K562 (cell line): Measurements from ENCODE around the gene BEST4. TPM values are rescaled to one million over a fixed set of nuclear protein-coding genes. Genes with fewer than 3 reads are reported as not detected.

Source experiments
- BCL6 ChIP-seq: fragments of 250-450 bp; sonication (Bioruptor Pico); IDR thresholded peaks from 2 replicates; pipeline ENCODE4 v1.4.0; 2020
- BRD4 ChIP-seq: fragments of 200-600 bp; sonication (generic); IDR thresholded peaks from 2 replicates; pipeline ENCODE4 v1.6.1; 2017; ENCODE audit warnings: inconsistent platforms
- CHD1 ChIP-seq: fragments of 200-600 bp; sonication (generic); IDR thresholded peaks from one replicate; pipeline ENCODE4 v1.6.1; 2012; ENCODE audit warnings: mild to moderate bottlenecking, moderate library complexity, low read length, inconsistent platforms
- MAFG ChIP-seq: fragments of 450-650 bp; conservative IDR thresholded peaks from 2 replicates; pipeline ENCODE4 v1.6.1; 2016; ENCODE audit warnings: missing genetic modification characterization, missing compliant biosample characterization
- MAZ ChIP-seq, 2 experiments: fragments of 450-650 bp in 1 of 2; sonication (generic) in 1 of 2; formaldehyde crosslinking; IDR thresholded peaks in 1 of 2; conservative IDR thresholded peaks in 1 of 2; 2 replicates each; pipeline versions ENCODE4 v1.4.0 to v1.5.0; 2020; ENCODE audit warnings: mild to moderate bottlenecking in 1 of 2, missing genetic modification reagents in 1 of 2
- MYC ChIP-seq, 2 experiments: fragments of 250-450 bp in 1 of 2; sonication (Bioruptor Pico) in 1 of 2; IDR thresholded peaks; 2 replicates each; pipeline versions ENCODE4 v1.5.1 to v1.6.1; 2012 to 2021; ENCODE audit warnings: low read depth in 2 of 2, borderline replicate concordance in 1 of 2, improper control_type of control experiment in 1 of 2, low read length in 1 of 2, mild to moderate bottlenecking in 1 of 2, moderate library complexity in 1 of 2
- PHF8 ChIP-seq: fragments of 200-600 bp; sonication (generic); IDR thresholded peaks from 2 replicates; pipeline ENCODE4 v1.6.1; 2012; ENCODE audit warnings: mixed run types, mild to moderate bottlenecking, inconsistent platforms, low read length, moderate library complexity, borderline replicate concordance
- PTTG1 ChIP-seq: fragments of 450-650 bp; IDR thresholded peaks from 2 replicates; pipeline ENCODE4 v1.6.1; 2016; ENCODE audit warnings: low read depth, mild to moderate bottlenecking, missing genetic modification characterization, missing compliant biosample characterization
- RBFOX2 ChIP-seq: fragments of 200-400 bp; formaldehyde crosslinking; IDR thresholded peaks from 2 replicates; pipeline ENCODE4 v1.6.1; 2017; ENCODE audit warnings: low read depth, mild to moderate bottlenecking, low read length, moderate library complexity
- SOX6 ChIP-seq: fragments of 450-650 bp; IDR thresholded peaks from 2 replicates; pipeline ENCODE4 v1.6.1; 2014; ENCODE audit warnings: mild to moderate bottlenecking
- ZNF143 ChIP-seq: sonication (generic); formaldehyde crosslinking; IDR thresholded peaks from 2 replicates; pipeline ENCODE4 v1.9.0; 2022; ENCODE audit warnings: mild to moderate bottlenecking, missing genetic modification reagents
- ZNF507 ChIP-seq: conservative IDR thresholded peaks from 2 replicates; pipeline ENCODE4 v1.6.1; 2017; ENCODE audit warnings: missing genetic modification characterization, missing compliant biosample characterization
- polyA plus RNA-seq, 8 experiments: library from polyadenylated mRNA; depleted of rRNA in 4 of 8; stranded (reverse) in 5 of 8; unstranded in 3 of 8; fragments of >200 nt; fragmentation: Nextera tagmentation in 2 of 8; fragmentation: Illumina TruSeq in 1 of 8; extraction: Ambion mirVana in 2 of 8; extraction: Trizol in 1 of 8; gene quantifications; 2 replicates each; pipeline versions ENCODE4 v1.2.1 to v1.2.3, GENCODE V29; 2011 to 2014; ENCODE audit warnings: inconsistent platforms in 1 of 8, missing spikeins in 1 of 8
- total RNA-seq, 7 experiments: library from RNA; depleted of rRNA in 6 of 7; stranded (reverse); fragments of >200 nt in 6 of 7; fragmentation: Illumina TruSeq in 2 of 7; extraction: Trizol in 2 of 7; gene quantifications; 2 replicates each; pipeline versions ENCODE4 v1.2.1 to v1.2.3, GENCODE V29; 2011 to 2021; ENCODE audit warnings: low replicate concordance in 1 of 7
- TF ChIP-seq, protein P1 (sequence below), 2 experiments: fragments of 450-650 bp; IDR thresholded peaks; 2 replicates each; pipeline ENCODE4 v1.6.1; 2018; ENCODE audit warnings: mild to moderate bottlenecking in 2 of 2, low read depth in 1 of 2; ENCODE audit not compliant: partially characterized antibody in 2 of 2
- TF ChIP-seq, protein P2 (sequence below): sonication (generic); formaldehyde crosslinking; IDR thresholded peaks from 2 replicates; pipeline ENCODE4 v1.8.1; 2023; ENCODE audit warnings: mild to moderate bottlenecking, missing genetic modification reagents
- TF ChIP-seq, protein P3 (sequence below), 2 experiments: IDR thresholded peaks; 2 replicates each; pipeline ENCODE4 v1.6.1; 2011; ENCODE audit warnings: borderline replicate concordance in 1 of 2, control low read depth in 1 of 2, low read depth in 1 of 2, low read length in 1 of 2, mild to moderate bottlenecking in 1 of 2, mixed read lengths in 1 of 2, moderate library complexity in 1 of 2; ENCODE audit not compliant: insufficient read depth in 1 of 2, insufficient read length in 1 of 2, poor library complexity in 1 of 2, severe bottlenecking in 1 of 2; ENCODE audit errors: extremely low read depth in 1 of 2
- TF ChIP-seq, protein P4 (sequence below), 2 experiments: fragments of 450-650 bp; conservative IDR thresholded peaks; 2 replicates each; pipeline ENCODE4 v1.6.1; 2017; ENCODE audit warnings: mild to moderate bottlenecking in 2 of 2, moderate library complexity in 2 of 2

BEST4 gene
- total and polyA plus RNA-seq, 9 of the 15 experiments (the other 6 are each of a cell fraction or from before 2014, with no cell fraction given) = 0.07 to 0.11 TPM; not detected in 7

DNA sequence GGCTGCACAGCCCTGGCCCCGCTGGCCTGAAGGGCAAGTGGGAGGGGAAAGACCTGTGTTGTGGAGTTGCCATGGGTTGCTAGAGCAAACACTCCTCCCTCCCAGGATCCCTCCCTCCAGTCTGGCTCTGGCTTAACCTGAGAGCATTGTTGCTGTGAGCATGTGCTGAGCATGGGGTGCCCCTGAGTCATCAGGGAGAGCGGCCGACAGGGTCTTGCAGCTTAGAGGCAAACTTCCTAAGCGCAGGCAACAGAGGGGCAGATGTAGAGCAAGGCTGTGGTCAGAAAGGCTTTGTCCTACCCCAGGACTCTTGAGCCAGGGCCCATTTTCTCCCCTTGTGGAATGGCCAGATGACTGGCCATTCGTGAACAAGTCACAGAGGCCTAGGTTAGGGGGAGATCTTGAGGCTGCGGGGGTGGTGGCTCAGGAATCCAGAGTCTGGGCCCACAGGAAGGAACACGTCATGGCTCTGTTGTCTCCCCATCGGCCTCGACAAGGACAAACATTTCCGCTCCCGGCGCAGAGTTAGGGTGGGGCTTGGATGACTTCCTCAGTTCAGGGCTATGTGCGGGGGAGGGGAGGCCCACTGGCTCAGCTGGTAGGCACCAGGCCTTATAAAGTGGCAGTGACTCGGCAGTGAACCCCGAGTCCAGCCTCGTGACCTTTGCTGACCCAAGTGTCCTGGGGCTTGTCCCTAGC is 19.5 kb upstream of the BEST4 start (continued):
- TF ChIP-seq CHD1 = peak; percentile 33
- TF ChIP-seq ZNF143 = 0 out of 2 replicates have a peak, but pooled peaks have one; percentile 48
- TF ChIP-seq, protein P1, sequence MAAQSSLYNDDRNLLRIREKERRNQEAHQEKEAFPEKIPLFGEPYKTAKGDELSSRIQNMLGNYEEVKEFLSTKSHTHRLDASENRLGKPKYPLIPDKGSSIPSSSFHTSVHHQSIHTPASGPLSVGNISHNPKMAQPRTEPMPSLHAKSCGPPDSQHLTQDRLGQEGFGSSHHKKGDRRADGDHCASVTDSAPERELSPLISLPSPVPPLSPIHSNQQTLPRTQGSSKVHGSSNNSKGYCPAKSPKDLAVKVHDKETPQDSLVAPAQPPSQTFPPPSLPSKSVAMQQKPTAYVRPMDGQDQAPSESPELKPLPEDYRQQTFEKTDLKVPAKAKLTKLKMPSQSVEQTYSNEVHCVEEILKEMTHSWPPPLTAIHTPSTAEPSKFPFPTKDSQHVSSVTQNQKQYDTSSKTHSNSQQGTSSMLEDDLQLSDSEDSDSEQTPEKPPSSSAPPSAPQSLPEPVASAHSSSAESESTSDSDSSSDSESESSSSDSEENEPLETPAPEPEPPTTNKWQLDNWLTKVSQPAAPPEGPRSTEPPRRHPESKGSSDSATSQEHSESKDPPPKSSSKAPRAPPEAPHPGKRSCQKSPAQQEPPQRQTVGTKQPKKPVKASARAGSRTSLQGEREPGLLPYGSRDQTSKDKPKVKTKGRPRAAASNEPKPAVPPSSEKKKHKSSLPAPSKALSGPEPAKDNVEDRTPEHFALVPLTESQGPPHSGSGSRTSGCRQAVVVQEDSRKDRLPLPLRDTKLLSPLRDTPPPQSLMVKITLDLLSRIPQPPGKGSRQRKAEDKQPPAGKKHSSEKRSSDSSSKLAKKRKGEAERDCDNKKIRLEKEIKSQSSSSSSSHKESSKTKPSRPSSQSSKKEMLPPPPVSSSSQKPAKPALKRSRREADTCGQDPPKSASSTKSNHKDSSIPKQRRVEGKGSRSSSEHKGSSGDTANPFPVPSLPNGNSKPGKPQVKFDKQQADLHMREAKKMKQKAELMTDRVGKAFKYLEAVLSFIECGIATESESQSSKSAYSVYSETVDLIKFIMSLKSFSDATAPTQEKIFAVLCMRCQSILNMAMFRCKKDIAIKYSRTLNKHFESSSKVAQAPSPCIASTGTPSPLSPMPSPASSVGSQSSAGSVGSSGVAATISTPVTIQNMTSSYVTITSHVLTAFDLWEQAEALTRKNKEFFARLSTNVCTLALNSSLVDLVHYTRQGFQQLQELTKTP (IDR thresholded peaks at IDR 0.05; ENCODE audit: low read depth in 1 of 2, partially characterized antibody in 2 of 2) = peak; percentile 73 to 91
- peak; percentile 51 for TF ChIP-seq BCL6 (CRISPR knock-in tag)
- TF ChIP-seq RBFOX2 = peak; percentile 77
- TF ChIP-seq, protein P2, sequence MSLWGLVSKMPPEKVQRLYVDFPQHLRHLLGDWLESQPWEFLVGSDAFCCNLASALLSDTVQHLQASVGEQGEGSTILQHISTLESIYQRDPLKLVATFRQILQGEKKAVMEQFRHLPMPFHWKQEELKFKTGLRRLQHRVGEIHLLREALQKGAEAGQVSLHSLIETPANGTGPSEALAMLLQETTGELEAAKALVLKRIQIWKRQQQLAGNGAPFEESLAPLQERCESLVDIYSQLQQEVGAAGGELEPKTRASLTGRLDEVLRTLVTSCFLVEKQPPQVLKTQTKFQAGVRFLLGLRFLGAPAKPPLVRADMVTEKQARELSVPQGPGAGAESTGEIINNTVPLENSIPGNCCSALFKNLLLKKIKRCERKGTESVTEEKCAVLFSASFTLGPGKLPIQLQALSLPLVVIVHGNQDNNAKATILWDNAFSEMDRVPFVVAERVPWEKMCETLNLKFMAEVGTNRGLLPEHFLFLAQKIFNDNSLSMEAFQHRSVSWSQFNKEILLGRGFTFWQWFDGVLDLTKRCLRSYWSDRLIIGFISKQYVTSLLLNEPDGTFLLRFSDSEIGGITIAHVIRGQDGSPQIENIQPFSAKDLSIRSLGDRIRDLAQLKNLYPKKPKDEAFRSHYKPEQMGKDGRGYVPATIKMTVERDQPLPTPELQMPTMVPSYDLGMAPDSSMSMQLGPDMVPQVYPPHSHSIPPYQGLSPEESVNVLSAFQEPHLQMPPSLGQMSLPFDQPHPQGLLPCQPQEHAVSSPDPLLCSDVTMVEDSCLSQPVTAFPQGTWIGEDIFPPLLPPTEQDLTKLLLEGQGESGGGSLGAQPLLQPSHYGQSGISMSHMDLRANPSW (CRISPR knock-in tag) = peak; percentile 33; the same call in 1 of the 2 replicates
- TF ChIP-seq BRD4 = peak; percentile 35; the same call in 1 of the 2 replicates
- TF ChIP-seq MAFG (tag) = peak; percentile 60; the same call in 1 of the 2 replicates
- no peak for TF ChIP-seq ZNF507 (tag)
- peak; percentile 71 for TF ChIP-seq PTTG1 (tag)
- TF ChIP-seq PHF8 = peak; percentile 68; the same call in 1 of the 2 replicates
- TF ChIP-seq, protein P3, sequence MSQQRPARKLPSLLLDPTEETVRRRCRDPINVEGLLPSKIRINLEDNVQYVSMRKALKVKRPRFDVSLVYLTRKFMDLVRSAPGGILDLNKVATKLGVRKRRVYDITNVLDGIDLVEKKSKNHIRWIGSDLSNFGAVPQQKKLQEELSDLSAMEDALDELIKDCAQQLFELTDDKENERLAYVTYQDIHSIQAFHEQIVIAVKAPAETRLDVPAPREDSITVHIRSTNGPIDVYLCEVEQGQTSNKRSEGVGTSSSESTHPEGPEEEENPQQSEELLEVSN (IDR thresholded peaks at IDR 0.05; ENCODE audit: borderline replicate concordance in 1 of 2, extremely low read depth in 1 of 2, insufficient read depth in 1 of 2, insufficient read length in 1 of 2, low read depth in 1 of 2, low read length in 1 of 2, poor library complexity in 1 of 2, severe bottlenecking in 1 of 2) = peak; percentile 81 to 95
- TF ChIP-seq, protein P4, sequence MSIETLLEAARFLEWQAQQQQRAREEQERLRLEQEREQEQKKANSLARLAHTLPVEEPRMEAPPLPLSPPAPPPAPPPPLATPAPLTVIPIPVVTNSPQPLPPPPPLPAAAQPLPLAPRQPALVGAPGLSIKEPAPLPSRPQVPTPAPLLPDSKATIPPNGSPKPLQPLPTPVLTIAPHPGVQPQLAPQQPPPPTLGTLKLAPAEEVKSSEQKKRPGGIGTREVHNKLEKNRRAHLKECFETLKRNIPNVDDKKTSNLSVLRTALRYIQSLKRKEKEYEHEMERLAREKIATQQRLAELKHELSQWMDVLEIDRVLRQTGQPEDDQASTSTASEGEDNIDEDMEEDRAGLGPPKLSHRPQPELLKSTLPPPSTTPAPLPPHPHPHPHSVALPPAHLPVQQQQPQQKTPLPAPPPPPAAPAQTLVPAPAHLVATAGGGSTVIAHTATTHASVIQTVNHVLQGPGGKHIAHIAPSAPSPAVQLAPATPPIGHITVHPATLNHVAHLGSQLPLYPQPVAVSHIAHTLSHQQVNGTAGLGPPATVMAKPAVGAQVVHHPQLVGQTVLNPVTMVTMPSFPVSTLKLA (conservative IDR thresholded peaks at IDR 0.05) = peak; percentile 98 to 99
- peak; percentile 77 to 87 for TF ChIP-seq MAZ (CRISPR knock-in tag; conservative IDR thresholded peaks at IDR 0.05 in 1 of 2, IDR thresholded peaks at IDR 0.05 in 1 of 2)
- peak; percentile 95 for TF ChIP-seq MYC (IDR thresholded peaks at IDR 0.05; ENCODE audit: low read depth, low read length)
- peak; percentile 54; the same call in 1 of the 2 replicates for TF ChIP-seq MYC (CRISPR knock-in tag; IDR thresholded peaks at IDR 0.05; ENCODE audit: borderline replicate concordance, low read depth)
- TF ChIP-seq SOX6 = peak; percentile 88
